HG02943 (cell line): ENCODE data around the gene ABCA12.

ENCODE experiments used
- ATAC-seq: cut with Tn5 transposase; IDR thresholded peaks from one replicate; pipeline ENCODE4 v1.9.1; 2021; ENCODE audit warnings: mild to moderate bottlenecking, low read depth, moderate library complexity; ENCODE audit not compliant: unreplicated experiment

The ABCA12 gene

DNA sequence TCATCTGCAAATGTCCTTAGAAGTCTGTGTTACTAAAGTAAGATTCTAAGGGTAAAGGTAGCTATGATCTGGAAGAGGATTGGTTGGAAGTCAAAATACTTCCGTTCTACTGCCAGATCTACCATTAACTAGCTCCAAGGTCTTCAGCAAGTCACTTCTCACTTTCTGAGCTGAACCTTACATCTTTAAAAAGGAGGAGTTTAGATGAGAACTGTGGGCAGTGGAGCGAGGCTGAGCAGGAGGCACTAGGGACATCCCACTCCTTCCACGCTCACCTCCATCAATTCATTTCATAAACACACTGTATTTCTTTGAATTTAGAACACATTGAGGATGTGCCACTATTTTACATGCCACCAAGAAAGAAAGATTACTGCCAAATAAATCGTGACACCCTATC lies 143.0 kb downstream of the ABCA12 start:
- no peak for ATAC-seq

GRCh38 chr2:214992911-214993310 lies 145.5 kb downstream of the ABCA12 start:
- ATAC-seq = no peak

DNA sequence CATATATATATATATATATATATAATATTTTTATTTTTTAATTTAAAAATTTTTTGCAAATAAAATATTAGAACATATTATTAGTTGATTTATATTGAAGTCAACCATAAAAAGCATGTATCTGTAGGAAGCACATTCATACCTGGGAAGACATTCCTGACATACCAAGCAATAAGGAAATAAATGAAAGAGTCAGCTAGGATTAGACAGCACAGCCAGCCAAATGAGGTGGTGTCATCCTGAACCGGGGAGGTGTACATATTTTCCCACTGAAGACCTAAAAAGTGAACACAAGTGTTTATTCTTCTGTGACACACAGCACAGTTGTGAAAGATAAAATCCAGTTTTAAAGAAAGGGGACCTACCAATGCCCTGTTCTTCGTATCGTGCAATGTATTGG lies 149.2 kb downstream of the ABCA12 start:
- ATAC-seq = no peak

DNA sequence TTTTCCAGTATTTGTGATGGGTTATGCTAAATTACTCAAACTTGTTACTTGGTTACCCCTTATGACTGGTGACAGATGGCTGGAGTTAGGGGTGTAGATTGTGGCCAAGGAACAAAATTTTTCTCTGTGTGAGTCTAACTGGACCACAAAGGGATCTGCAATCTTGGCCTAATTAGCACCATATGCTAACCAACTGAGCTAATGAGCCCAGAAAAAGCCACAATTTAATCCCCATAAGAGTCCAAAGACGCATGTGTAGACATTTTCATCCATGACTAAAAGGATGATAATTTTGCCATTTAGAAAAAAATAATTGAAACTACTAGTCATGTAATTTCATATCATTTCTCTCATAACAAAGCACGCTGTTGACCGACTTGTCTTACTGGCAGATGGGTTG lies 151.2 kb downstream of the ABCA12 start:
- ATAC-seq = no peak

GRCh38 chr2:214985619-214986018 lies 152.8 kb downstream of the ABCA12 start:
- no peak for ATAC-seq

DNA sequence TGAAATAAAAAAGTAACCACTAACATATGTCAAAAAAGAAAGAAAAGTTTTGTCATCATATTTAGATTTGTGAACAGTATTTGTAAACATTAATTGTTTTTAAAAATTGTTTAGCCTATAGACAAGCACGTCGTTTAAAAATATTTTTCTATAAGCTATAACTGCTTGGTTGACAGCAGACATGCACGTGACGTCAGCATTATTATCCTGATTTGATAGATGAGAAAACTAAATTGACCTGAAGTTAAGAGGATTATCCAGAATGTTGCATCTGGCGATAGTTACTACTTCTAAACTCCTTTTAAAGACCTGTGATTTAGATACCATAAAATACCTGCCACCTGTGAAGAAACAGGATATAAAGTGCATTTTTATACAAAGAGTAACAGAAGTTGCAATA lies 172.0 kb downstream of the ABCA12 start:
- ATAC-seq = no peak

- ATAC-seq = no peak
These were observed 177.7 kb downstream of the ABCA12 start for GRCh38 chr2:214960677-214961076.

DNA sequence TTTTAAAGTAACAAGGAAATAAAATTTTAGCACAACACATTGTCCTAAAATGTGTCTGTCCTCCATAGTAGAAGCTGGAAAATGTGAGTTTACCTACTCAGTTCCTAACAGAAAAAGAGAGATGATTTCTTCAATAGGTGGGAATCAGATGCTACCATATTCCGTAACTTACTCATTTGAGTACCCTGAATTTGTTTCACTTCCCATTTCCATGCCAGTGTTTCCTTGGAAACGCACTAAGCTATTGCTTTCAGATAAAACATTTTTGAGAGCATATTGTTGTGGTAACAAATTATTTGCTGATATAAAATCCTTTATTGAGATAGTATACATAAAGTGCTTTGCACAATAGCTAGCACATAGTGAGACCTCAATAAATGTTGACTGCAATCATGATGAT lies 191.5 kb downstream of the ABCA12 start:
- ATAC-seq = no peak

DNA sequence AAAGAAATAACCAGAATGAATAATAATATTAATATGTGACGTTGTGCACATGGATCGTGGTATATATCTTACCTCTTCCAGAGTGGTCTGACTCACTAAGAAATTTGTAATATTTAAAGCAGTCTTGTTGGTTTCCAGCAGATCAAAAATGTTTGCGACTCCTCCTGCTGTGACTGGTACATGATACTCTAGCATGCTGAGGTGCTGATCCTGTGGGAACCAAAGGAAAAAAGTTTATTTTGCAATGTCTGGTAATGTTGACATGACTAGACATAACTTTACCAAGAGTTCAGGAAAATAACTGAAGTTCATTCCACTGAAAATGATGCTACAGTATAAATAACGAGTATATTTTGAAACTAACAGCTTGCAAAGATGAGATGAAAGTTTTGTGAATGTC lies 204.4 kb downstream of the ABCA12 start:
- ATAC-seq = no peak

DNA sequence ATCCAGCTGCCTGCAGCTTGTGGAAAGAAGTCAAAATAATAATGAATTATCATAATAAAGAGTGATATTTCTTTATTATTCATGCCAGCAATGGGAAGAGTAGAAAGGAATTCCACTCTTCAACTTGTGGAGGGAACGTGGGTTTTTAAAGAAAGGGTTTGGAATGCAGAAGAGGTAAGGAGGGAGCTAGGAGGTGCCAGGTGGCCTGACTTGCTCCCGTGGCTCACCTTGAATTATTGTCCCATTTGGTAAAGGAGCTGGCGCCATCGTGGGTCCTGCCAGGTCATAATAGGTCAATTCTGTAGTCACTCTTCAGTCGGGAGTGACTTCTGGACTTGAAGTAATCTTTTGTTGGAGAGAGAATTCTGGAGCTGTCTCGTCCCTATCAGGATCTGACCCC lies 233.8 kb downstream of the ABCA12 start:
- ATAC-seq = no peak

DNA sequence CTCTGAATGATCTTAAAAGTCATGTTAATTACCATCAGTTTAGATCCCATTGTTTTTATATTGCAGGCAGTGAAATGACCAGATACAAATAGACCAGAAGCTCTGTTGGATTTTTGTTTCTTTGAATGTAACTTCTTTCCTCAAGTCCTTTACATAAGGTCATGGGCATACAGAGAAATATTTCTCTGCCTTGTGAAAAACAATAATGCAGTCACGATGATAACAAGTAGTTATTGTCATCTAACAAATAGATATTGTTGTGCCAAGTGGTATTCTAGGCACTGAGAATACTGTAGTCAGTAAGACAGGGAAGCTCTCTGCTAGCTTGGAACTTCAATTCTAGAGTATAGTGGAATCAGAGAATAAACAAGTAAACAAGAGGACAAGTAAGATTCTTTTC lies 234.2 kb downstream of the ABCA12 start:
- no peak for ATAC-seq

DNA sequence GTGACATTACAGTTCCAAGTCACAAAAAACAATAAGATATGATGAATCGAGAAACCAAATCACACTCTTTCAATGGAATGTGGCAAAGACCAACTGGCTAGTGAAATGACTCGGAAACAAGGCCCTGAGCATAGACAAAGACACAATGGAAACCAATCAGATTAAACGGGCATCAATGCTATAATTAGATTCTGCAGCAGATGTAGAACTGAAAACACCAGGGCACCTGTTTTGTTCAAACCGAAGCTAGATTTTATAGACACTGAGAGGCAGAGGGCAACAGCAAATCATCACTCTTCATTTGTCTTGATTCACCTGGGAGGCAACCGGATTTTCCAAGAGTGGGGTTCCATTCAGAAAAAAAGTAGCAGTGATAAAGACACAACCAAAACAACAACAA lies 236.1 kb downstream of the ABCA12 start:
- ATAC-seq = no peak

- ATAC-seq = no peak
These were observed 238.7 kb downstream of the ABCA12 start for GRCh38 chr2:214899751-214900150.

DNA sequence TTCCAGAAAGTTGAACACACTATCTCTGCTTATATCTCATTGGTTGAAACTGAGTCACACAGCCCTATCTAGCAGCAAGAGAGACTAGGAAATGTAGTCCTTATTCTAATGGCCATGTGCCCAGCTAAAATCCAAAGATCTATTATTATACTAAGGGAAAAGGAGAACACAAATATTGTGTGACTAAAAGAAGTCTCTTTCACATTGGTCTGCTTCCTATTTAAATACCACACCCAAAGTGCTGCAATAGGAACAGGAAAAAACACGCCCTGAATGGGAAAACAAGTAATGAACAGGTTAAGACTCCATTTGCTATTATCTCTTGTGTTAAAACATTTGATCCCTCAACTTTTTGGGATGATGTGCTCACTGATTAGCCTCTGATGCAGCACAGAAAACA lies 242.2 kb downstream of the ABCA12 start:
- ATAC-seq = no peak

DNA sequence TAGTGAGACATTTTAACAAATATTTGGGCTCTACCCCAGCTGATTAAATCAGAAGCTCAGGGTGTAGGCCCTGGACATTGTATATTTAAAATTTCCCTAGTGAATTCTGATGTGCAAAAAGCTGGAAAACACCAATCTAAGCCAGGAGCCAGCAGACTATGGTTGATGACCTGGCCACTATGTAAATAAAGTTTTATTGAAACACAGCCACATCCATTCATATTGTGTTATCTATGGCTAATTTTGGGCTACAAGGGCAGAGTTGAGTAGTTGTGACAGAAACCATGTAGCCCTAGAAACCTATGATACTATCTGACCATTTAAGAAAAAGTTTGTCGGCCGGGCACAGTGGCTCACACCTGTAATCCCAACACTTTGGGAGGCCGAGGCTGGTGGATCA lies 243.0 kb downstream of the ABCA12 start:
- no peak for ATAC-seq

GRCh38 chr2:214889301-214889700 lies 249.1 kb downstream of the ABCA12 start:
- ATAC-seq = no peak

DNA sequence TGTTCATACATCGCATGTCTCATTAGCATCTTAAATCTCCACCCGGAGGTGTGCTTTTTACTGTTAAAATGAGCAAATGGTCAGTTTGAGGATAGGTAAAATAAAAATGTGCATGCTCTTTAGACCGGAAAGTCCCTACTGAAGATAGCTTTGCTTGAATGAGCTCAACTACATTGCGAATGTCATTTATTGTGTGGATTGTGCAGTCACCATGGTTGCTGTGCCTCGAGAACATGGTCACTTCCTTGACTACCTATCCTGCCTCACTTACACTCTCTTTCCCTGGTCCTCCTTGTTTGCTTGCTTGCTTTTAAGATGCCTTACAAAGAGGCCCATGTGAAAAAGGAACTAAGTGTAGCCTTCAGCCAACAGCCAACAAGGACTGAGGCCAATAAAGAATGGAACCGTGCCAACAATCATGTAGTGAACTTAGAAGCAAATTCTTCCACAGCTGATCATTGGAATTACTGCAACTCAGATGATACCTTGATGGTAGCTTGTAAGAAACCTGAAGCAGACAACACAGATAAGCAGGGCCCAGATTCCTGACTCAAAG lies 256.7 kb downstream of the ABCA12 start:
- no peak for ATAC-seq
